ENCODE measurements around the gene CORT. TPM values are rescaled to one million over a fixed set of nuclear protein-coding genes. Genes with fewer than 3 reads are reported as not detected.

Gene CORT
- total RNA-seq, 5 donors from 2014 or later (not counting 1 experiment from before 2014, with no cell fraction given), result 0.40 to 0.55 (median 0.43) TPM; not detected in 2

- Mint-ChIP-seq H3K9me3 (no peaks in the 10 kb centered on the region), H3K27me3 (no peaks in the 10 kb centered on the region), H3K27ac (no peak overlapping the region), H3K4me1 (peaks cover 13 to 22% (median 18%) of the 10 kb centered on the region in 3 donors), H3K4me3 (no peak overlapping the region), H3K36me3 (peaks cover 14% of the 10 kb centered on the region)
- Histone ChIP-seq H3K36me3 (ENCODE audit: control insufficient read depth in 2 of 2, extremely low read depth in 1 of 2, insufficient read depth in 1 of 2, low read length in 1 of 2) (peaks cover 0 to 10% of the 10 kb centered on the region in 2 donors), H3K9me3 (no peaks in the 10 kb centered on the region), H3K4me3 (ENCODE audit: control insufficient read depth in 1 of 2, extremely low read depth in 1 of 2, low read length in 1 of 2) (no peak overlapping the region), H3K27me3 (replicated peaks in 1 of 2; ENCODE audit: control insufficient read depth in 2 of 2, extremely low read depth in 1 of 2, insufficient read depth in 2 of 2, low read length in 1 of 2) (no peaks in the 10 kb centered on the region), H3K27ac (ENCODE audit: low read length) (no peak overlapping the region), H3K4me1 (ENCODE audit: control insufficient read depth in 1 of 2, extremely low read depth in 1 of 2, insufficient read depth in 2 of 2, low read length in 2 of 2) (peaks cover 0 to 2% of the 10 kb centered on the region in 2 experiments)
- DNase-seq, result no peak
- POLR2A ChIA-PET, result interaction anchor here in 1 of 2 donors (0.5 to 0.6 kb wide), 2 partner anchors 11 to 31 kb away, joined by 3 to 4 read pairs; no protein-coding TSS in a partner anchor
- 50% methylated on average over 1 of the region's 4 CpGs for WGBS (ENCODE audit: insufficient coverage)
- ATAC-seq (replicated peaks in 1 of 4), result no peak
- CTCF ChIA-PET, result interaction anchor here in 1 of 2 donors (1.1 kb wide), 1 partner anchor 13 kb away, joined by 4 read pairs; no protein-coding TSS in a partner anchor
These were observed 39.6 kb downstream of the CORT start for GRCh38 chr1:10489291-10490055.

DNA sequence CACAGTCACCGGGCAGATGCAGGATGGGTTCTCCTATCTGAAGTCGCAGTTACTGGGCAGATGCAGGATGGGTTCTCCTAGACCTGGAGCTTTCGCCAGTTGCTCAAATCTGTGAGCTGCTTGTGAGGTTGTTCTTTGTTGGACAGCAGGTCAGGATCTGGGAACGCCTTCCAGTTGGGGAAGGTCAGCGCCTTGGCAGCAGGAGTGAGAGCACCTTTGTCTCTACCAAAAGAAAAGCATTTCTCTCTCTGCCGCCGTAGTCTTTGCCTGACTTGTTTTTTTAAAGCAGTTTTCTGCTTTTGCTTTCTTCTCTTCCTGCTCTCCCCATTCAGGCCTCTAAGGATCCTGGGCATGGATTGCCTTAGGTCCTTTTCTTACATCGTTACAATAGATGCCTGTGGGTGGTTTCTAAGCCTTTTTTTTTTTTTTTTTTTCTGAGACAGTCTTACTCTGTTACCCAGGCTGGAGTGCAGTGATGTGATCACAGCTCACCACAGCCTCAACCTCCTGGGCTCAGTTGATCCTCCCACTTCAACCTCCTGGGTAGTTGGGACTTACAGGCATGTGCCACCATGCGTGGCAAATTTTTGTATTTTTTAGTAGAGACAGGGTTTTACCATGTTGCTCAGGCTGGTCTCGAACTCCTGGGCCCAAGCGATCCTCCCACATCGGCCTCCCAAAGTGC is 40.6 kb downstream of the CORT start:
- ATAC-seq (replicated peaks in 1 of 4) (no peak), DNase-seq (no peak)
- Histone ChIP-seq H3K9me3 (no peaks in the 10 kb centered on the region), H3K27ac (ENCODE audit: low read length) (no peak overlapping the region), H3K36me3 (ENCODE audit: control insufficient read depth in 2 of 2, extremely low read depth in 1 of 2, insufficient read depth in 1 of 2, low read length in 1 of 2) (peaks cover 0 to 10% of the 10 kb centered on the region in 2 donors), H3K27me3 (replicated peaks in 1 of 2; ENCODE audit: control insufficient read depth in 2 of 2, extremely low read depth in 1 of 2, insufficient read depth in 2 of 2, low read length in 1 of 2) (no peaks in the 10 kb centered on the region), H3K4me3 (ENCODE audit: control insufficient read depth in 1 of 2, extremely low read depth in 1 of 2, low read length in 1 of 2) (no peak overlapping the region), H3K4me1 (ENCODE audit: control insufficient read depth in 1 of 2, extremely low read depth in 1 of 2, insufficient read depth in 2 of 2, low read length in 2 of 2) (peaks cover 6 to 11% of the 10 kb centered on the region in 2 experiments)
- Mint-ChIP-seq H3K4me3 (no peak overlapping the region), H3K27ac (peak overlapping the region in 1 of 2 donors; percentile 39), H3K4me1 (peaks cover 20 to 24% (median 22%) of the 10 kb centered on the region in 3 donors), H3K36me3 (peaks cover 10% of the 10 kb centered on the region), H3K9me3 (no peaks in the 10 kb centered on the region), H3K27me3 (no peaks in the 10 kb centered on the region)
- ChIA-PET POLR2A (interaction anchor here in 1 of 2 donors (0.6 kb wide), 1 partner anchor 200 kb away, joined by 5 read pairs; no protein-coding TSS in a partner anchor), CTCF (interaction anchor here in 1 of 2 donors (1.2 kb wide), 1 partner anchor 20 kb away, joined by 3 read pairs; no protein-coding TSS in a partner anchor)
- 100% methylated on average over 6 of the region's 12 CpGs for WGBS (ENCODE audit: insufficient coverage)

DNA sequence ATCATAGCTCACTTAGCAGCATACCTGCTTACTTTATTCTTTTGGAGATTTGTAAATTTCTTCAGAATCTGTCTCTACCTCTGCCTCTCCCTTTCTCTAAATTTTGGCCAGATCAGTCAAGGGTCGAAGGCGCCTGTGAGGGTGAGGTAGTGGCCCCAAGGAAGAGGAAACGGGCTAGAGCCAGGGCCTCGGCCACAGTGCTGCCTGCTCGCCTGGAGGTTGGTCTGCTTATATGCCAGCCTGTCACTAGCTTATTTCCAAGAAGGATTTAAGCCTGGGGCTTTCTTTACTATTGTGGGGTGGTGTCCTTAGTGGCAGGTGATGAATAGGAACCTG is 44.6 kb downstream of the CORT start:
- peaks cover 16% of the 10 kb centered on the region for H3K36me3 Mint-ChIP-seq
- H3K27me3 ChIP-seq (replicated peaks in 1 of 2; ENCODE audit: control insufficient read depth in 2 of 2, extremely low read depth in 1 of 2, insufficient read depth in 2 of 2, low read length in 1 of 2), result no peaks in the 10 kb centered on the region
- H3K4me1 ChIP-seq (ENCODE audit: control insufficient read depth in 1 of 2, extremely low read depth in 1 of 2, insufficient read depth in 2 of 2, low read length in 2 of 2), result peaks cover 8 to 35% of the 10 kb centered on the region in 2 experiments
- 93% methylated on average over 3 of the region's 5 CpGs for WGBS (ENCODE audit: insufficient coverage)
- H3K27ac Mint-ChIP-seq, result peak overlapping the region; percentile 89 to 94
- peak overlapping the region in 2 of 3 donors; percentile 79 to 88 for H3K4me3 Mint-ChIP-seq
- H3K4me1 Mint-ChIP-seq, result peaks cover 51 to 60% (median 52%) of the 10 kb centered on the region in 3 donors
- ATAC-seq (replicated peaks in 1 of 4) (no peak), DNase-seq (no peak)
- no peaks in the 10 kb centered on the region for H3K27me3 Mint-ChIP-seq
- H3K4me3 ChIP-seq (ENCODE audit: control insufficient read depth in 1 of 2, extremely low read depth in 1 of 2, low read length in 1 of 2), result peak overlapping the region in 1 of 2 donors; percentile 59
- POLR2A ChIA-PET, result interaction anchor here (0.6 to 1.0 kb wide), 3 partner anchors 8 to 10 kb away, joined by 3 to 9 read pairs (median 8); no protein-coding TSS in a partner anchor
- CTCF ChIA-PET, result interaction anchor here (1.0 to 6.3 kb wide), 11 partner anchors 9 to 467 kb away, joined by 3 to 68 read pairs (median 6); partner anchors contain the start of genes CENPS (in 2 of the 2) and KIF1B (in 1 of the 2)
- H3K9me3 Mint-ChIP-seq, result no peaks in the 10 kb centered on the region
- peak overlapping the region; percentile 67 for H3K27ac ChIP-seq (ENCODE audit: low read length)
- peaks cover 0 to 12% of the 10 kb centered on the region in 2 donors for H3K36me3 ChIP-seq (ENCODE audit: control insufficient read depth in 2 of 2, extremely low read depth in 1 of 2, insufficient read depth in 1 of 2, low read length in 1 of 2)
- H3K9me3 ChIP-seq, result no peaks in the 10 kb centered on the region

- Mint-ChIP-seq H3K9me3 (no peaks in the 10 kb centered on the region), H3K36me3 (peaks cover 11% of the 10 kb centered on the region), H3K27me3 (no peaks in the 10 kb centered on the region), H3K27ac (peak overlapping the region; percentile 89 to 94), H3K4me3 (peak overlapping the region; percentile 79 to 88 (median 82)), H3K4me1 (peaks cover 49 to 60% (median 52%) of the 10 kb centered on the region in 3 donors)
- CTCF ChIA-PET, result interaction anchor here (0.5 to 6.3 kb wide), 19 partner anchors 9 to 467 kb away, joined by 3 to 68 read pairs (median 5); partner anchors contain the start of genes CENPS (in 2 of the 2) and KIF1B (in 1 of the 2)
- H3K36me3 ChIP-seq (ENCODE audit: control insufficient read depth in 2 of 2, extremely low read depth in 1 of 2, insufficient read depth in 1 of 2, low read length in 1 of 2), result peaks cover 0 to 7% of the 10 kb centered on the region in 2 donors
- POLR2A ChIA-PET, result interaction anchor here in 1 of 2 donors (0.6 kb wide), 1 partner anchor 9 kb away, joined by 8 read pairs; no protein-coding TSS in a partner anchor
- ATAC-seq (replicated peaks in 1 of 4) (peak; percentile 79 to 87 (median 84)), DNase-seq (peak; percentile 49 to 84 (median 74))
- H3K4me1 ChIP-seq (ENCODE audit: control insufficient read depth in 1 of 2, extremely low read depth in 1 of 2, insufficient read depth in 2 of 2, low read length in 2 of 2), result peaks cover 8 to 39% of the 10 kb centered on the region in 2 experiments
- H3K27ac ChIP-seq (ENCODE audit: low read length), result peak overlapping the region; percentile 67
- H3K27me3 ChIP-seq (replicated peaks in 1 of 2; ENCODE audit: control insufficient read depth in 2 of 2, extremely low read depth in 1 of 2, insufficient read depth in 2 of 2, low read length in 1 of 2), result no peaks in the 10 kb centered on the region
- H3K9me3 ChIP-seq, result no peaks in the 10 kb centered on the region
- WGBS (ENCODE audit: insufficient coverage), result 0% methylated on average over 9 of the region's 15 CpGs
- peak overlapping the region; percentile 59 to 64 for H3K4me3 ChIP-seq (ENCODE audit: control insufficient read depth in 1 of 2, extremely low read depth in 1 of 2, low read length in 1 of 2)
These were observed 45.1 kb downstream of the CORT start for GRCh38 chr1:10494754-10495474.

DNA sequence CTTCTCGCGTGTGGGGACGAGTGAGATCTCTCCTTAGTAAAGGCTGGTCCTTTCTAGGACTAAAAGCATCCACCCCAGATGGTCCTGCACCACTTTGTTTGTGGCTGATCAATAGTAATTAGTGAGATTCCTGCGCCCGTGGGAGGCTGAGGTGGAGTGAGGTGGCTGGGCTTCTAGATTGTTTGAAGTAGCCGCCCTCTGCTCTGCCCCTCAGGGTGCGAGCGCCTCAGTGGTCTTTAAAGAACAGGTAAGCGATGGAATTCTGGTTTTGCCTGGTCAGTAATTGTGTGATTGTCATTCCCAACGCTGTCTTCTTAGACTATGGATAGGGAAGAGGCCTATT is 45.6 kb downstream of the CORT start:
- peaks cover 48 to 59% (median 52%) of the 10 kb centered on the region in 3 donors for H3K4me1 Mint-ChIP-seq
- CTCF ChIA-PET, result interaction anchor here (0.5 to 6.3 kb wide), 15 partner anchors 8 to 441 kb away, joined by 3 to 68 read pairs (median 5); partner anchors contain the start of genes CENPS (in 1 of the 2) and KIF1B (in 1 of the 2)

More for the DNA sequence above, 45.6 kb downstream of the CORT start:
- Mint-ChIP-seq H3K27ac (peak overlapping the region; percentile 89 to 94), H3K36me3 (peaks cover 9% of the 10 kb centered on the region), H3K4me3 (peak overlapping the region; percentile 79 to 88 (median 82)), H3K27me3 (no peaks in the 10 kb centered on the region), H3K9me3 (no peaks in the 10 kb centered on the region)
- H3K9me3 ChIP-seq, result no peaks in the 10 kb centered on the region
- ATAC-seq (replicated peaks in 1 of 4) (peak in 3 of 4 experiments; percentile 41 to 45 (median 42)), DNase-seq (no peak)
- POLR2A ChIA-PET, result interaction anchor here in 1 of 2 donors (0.6 kb wide), 1 partner anchor 39 kb away, joined by 3 read pairs; no protein-coding TSS in a partner anchor
- peak overlapping the region; percentile 59 to 64 for H3K4me3 ChIP-seq (ENCODE audit: control insufficient read depth in 1 of 2, extremely low read depth in 1 of 2, low read length in 1 of 2)
- WGBS (ENCODE audit: insufficient coverage), result 86% methylated on average over 4 of the region's 10 CpGs
- H3K36me3 ChIP-seq (ENCODE audit: control insufficient read depth in 2 of 2, extremely low read depth in 1 of 2, insufficient read depth in 1 of 2, low read length in 1 of 2), result peaks cover 0 to 5% of the 10 kb centered on the region in 2 donors
- no peaks in the 10 kb centered on the region for H3K27me3 ChIP-seq (replicated peaks in 1 of 2; ENCODE audit: control insufficient read depth in 2 of 2, extremely low read depth in 1 of 2, insufficient read depth in 2 of 2, low read length in 1 of 2)
- H3K27ac ChIP-seq (ENCODE audit: low read length), result peak overlapping the region; percentile 67
- H3K4me1 ChIP-seq (ENCODE audit: control insufficient read depth in 1 of 2, extremely low read depth in 1 of 2, insufficient read depth in 2 of 2, low read length in 2 of 2), result peaks cover 8 to 40% of the 10 kb centered on the region in 2 experiments
